CD4-positive, alpha-beta T cell (primary cell): ENCODE results near the gene MARCKS. TPM values are rescaled to one million over a fixed set of nuclear protein-coding genes. Genes with fewer than 3 reads are reported as not detected.

ENCODE experiments used
- ATAC-seq: fragments of 200-7000 bp; cut with Tn5 transposase; one replicate; pipeline ENCODE4 v1.10.0; 2022; ENCODE audit warnings: mild to moderate bottlenecking; ENCODE audit not compliant: poor library complexity
- CTCF ChIA-PET: fragments of 350-600 bp; sonication (Branson Sonifier 250); formaldehyde crosslinking; loops from one replicate; lab custom pipeline; 2021; ENCODE audit warnings: antibody characterized with exemption, inconsistent platforms; lab: Charles Lee
- POLR2A ChIA-PET: fragments of 350-600 bp; sonication (Branson Sonifier 250); formaldehyde crosslinking; loops from one replicate; lab custom pipeline; 2021; ENCODE audit warnings: antibody characterized with exemption, inconsistent platforms; lab: Charles Lee
- DNase-seq, 14 experiments: peaks; one replicate each; pipeline ENCODE4 v3.0.0-alpha.2; 2013 to 2020; ENCODE audit warnings: mixed read lengths in 2 of 14
- H3K27ac ChIP-seq, 2 donors: one replicate each; pipeline versions ENCODE4 v1.5.1 to v1.7.0; 2013; ENCODE audit warnings: low read length in 2 of 2, low read depth in 1 of 2, mild to moderate bottlenecking in 1 of 2
- H3K27me3 ChIP-seq, 2 experiments: 1 replicate in 1 of 2; 2 replicates in 1 of 2; pipeline versions ENCODE4 v1.6.1 to v1.7.0; 2013; ENCODE audit warnings: low read length in 2 of 2, control low read depth in 1 of 2, mild to moderate bottlenecking in 1 of 2, moderate library complexity in 1 of 2; ENCODE audit not compliant: insufficient read depth in 2 of 2, control insufficient read depth in 1 of 2
- H3K36me3 ChIP-seq: one replicate; pipeline ENCODE4 v1.6.1; 2013; ENCODE audit warnings: low read length, control low read depth; ENCODE audit not compliant: insufficient read depth
- H3K4me1 ChIP-seq: one replicate; pipeline ENCODE4 v1.6.1; 2013; ENCODE audit warnings: low read length, control low read depth; ENCODE audit not compliant: insufficient read depth
- H3K4me3 ChIP-seq: one replicate; pipeline ENCODE4 v1.5.1; 2013; ENCODE audit warnings: mild to moderate bottlenecking, low read length, moderate library complexity
- H3K9me3 ChIP-seq, 2 experiments: 1 replicate in 1 of 2; 2 replicates in 1 of 2; pipeline versions ENCODE4 v1.6.1 to v1.7.0; 2013; ENCODE audit warnings: low read length in 2 of 2, mild to moderate bottlenecking in 2 of 2, control low read depth in 1 of 2, moderate library complexity in 1 of 2; ENCODE audit not compliant: control insufficient read depth in 1 of 2, insufficient read depth in 1 of 2
- H3K27ac Mint-ChIP-seq: one replicate; pipeline ENCODE4 v1.8.0; 2020; ENCODE audit warnings: mixed read lengths
- H3K27me3 Mint-ChIP-seq: one replicate; pipeline ENCODE4 v1.8.0; 2021; ENCODE audit warnings: mixed read lengths
- H3K36me3 Mint-ChIP-seq: one replicate; pipeline ENCODE4 v1.8.0; 2021; ENCODE audit warnings: low read depth, mixed read lengths
- H3K4me1 Mint-ChIP-seq: one replicate; pipeline ENCODE4 v1.8.0; 2021; ENCODE audit warnings: low read depth, mixed read lengths
- H3K4me3 Mint-ChIP-seq: one replicate; pipeline ENCODE4 v1.8.0; 2020; ENCODE audit warnings: mild to moderate bottlenecking, mixed read lengths
- H3K9me3 Mint-ChIP-seq: one replicate; pipeline ENCODE4 v1.8.0; 2020; ENCODE audit warnings: mixed read lengths
- intact Hi-C, 2 experiments: fragments of 100-400 bp; cut with DNase I in 1 of 2; cut with micrococcal nuclease in 1 of 2; formaldehyde crosslinking; loops; one replicate each; pipeline versions ENCODE4 v1.15.1 to v1.9.0; 2023 to 2025; cut with DNase I, micrococcal nuclease
- total RNA-seq, 174 experiments: library from RNA in 2 of 174; stranded (reverse) in 2 of 174; gene quantifications; one replicate each; pipeline ENCODE4 v1.2.3 and lab custom pipeline; 2021 to 2026
- TF ChIP-seq, protein P1 (sequence below): fragments of 200-600 bp; IDR thresholded peaks from one replicate; pipeline ENCODE4 v1.8.0; 2022; ENCODE audit warnings: antibody characterized with exemption, mild to moderate bottlenecking

The MARCKS gene
- total RNA-seq, 2 experiments from 2014 or later: 0.63 to 0.70 TPM

- no peak for ATAC-seq
- peaks cover 7% of the 10 kb centered on the region for H3K27me3 Mint-ChIP-seq
- intact Hi-C loops: no loop called here
- H3K27ac Mint-ChIP-seq: no peak overlapping the region
- H3K9me3 Mint-ChIP-seq: no peaks in the 10 kb centered on the region
- H3K36me3 Mint-ChIP-seq: no peaks in the 10 kb centered on the region
- DNase-seq: no peak
- Histone ChIP-seq H3K9me3 (no peaks in the 10 kb centered on the region), H3K27me3 (no peaks in the 10 kb centered on the region), H3K4me1 (no peaks in the 10 kb centered on the region), H3K27ac (no peak overlapping the region), H3K36me3 (no peaks in the 10 kb centered on the region), H3K4me3 (no peak overlapping the region)
- ChIA-PET CTCF (no interaction called here), POLR2A (no interaction called here)
- H3K4me3 Mint-ChIP-seq: no peak overlapping the region
- TF ChIP-seq, protein P1, sequence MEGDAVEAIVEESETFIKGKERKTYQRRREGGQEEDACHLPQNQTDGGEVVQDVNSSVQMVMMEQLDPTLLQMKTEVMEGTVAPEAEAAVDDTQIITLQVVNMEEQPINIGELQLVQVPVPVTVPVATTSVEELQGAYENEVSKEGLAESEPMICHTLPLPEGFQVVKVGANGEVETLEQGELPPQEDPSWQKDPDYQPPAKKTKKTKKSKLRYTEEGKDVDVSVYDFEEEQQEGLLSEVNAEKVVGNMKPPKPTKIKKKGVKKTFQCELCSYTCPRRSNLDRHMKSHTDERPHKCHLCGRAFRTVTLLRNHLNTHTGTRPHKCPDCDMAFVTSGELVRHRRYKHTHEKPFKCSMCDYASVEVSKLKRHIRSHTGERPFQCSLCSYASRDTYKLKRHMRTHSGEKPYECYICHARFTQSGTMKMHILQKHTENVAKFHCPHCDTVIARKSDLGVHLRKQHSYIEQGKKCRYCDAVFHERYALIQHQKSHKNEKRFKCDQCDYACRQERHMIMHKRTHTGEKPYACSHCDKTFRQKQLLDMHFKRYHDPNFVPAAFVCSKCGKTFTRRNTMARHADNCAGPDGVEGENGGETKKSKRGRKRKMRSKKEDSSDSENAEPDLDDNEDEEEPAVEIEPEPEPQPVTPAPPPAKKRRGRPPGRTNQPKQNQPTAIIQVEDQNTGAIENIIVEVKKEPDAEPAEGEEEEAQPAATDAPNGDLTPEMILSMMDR: no peak
- H3K4me1 Mint-ChIP-seq: no peaks in the 10 kb centered on the region
Observed at GRCh38 chr6:113821445-113821844, 35.7 kb upstream of the MARCKS start.

DNA sequence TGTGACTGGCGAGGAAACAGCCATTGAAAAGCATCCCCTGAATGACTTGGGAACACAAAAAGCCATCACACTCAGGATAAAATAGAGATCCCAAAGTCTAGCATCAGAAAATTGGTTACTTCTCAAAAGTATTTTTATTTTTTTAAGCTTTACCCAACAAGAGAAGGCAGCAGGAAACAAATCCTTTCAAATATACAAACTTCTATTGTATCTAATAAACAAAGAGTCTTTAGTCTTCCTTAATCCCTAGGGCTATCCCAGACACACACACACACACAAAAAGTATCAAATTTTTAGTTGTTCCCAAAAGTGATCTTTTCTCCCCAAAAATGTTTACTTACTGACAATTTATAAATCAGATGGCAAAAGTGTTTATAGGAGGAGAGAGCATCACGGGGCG lies 33.2 kb upstream of the MARCKS start:
- DNase-seq (no peak), ATAC-seq (no peak)
- Histone ChIP-seq H3K36me3 (no peaks in the 10 kb centered on the region), H3K4me3 (no peak overlapping the region), H3K4me1 (no peaks in the 10 kb centered on the region), H3K27ac (no peak overlapping the region), H3K27me3 (peaks cover 0 to 3% of the 10 kb centered on the region in 2 experiments), H3K9me3 (no peaks in the 10 kb centered on the region)
- intact Hi-C loops: no loop called here
- TF ChIP-seq, protein P1: no peak
- Mint-ChIP-seq H3K36me3 (no peaks in the 10 kb centered on the region), H3K4me3 (no peak overlapping the region), H3K9me3 (no peaks in the 10 kb centered on the region), H3K27ac (no peak overlapping the region), H3K4me1 (no peaks in the 10 kb centered on the region), H3K27me3 (peaks cover 20% of the 10 kb centered on the region)
- ChIA-PET CTCF (no interaction called here), POLR2A (no interaction called here)

DNA sequence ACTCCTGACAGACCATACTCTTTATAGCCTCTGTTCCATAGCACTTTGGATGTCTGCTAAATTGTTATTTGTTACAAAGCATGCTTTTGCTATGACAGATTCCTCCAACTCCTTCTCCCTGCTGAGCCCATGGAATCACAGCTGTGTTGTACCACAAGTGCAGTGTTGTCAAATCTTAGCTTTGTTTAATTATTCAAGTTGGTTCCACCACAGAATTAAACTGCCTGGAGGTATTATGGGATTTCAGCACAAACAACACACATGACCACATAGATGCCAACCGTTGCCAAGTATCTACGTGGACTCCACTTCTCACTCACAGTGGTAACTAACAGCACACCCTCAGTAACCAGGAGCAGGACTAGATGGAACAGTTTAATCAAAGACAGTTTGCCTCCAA lies 32.7 kb upstream of the MARCKS start:
- Mint-ChIP-seq H3K4me3 (no peak overlapping the region), H3K27me3 (peaks cover 25% of the 10 kb centered on the region), H3K4me1 (no peaks in the 10 kb centered on the region), H3K27ac (no peak overlapping the region), H3K36me3 (no peaks in the 10 kb centered on the region), H3K9me3 (no peaks in the 10 kb centered on the region)
- CTCF ChIA-PET: no interaction called here
- POLR2A ChIA-PET: no interaction called here
- Histone ChIP-seq H3K27me3 (peaks cover 0 to 7% of the 10 kb centered on the region in 2 experiments), H3K4me1 (no peaks in the 10 kb centered on the region), H3K4me3 (no peak overlapping the region), H3K9me3 (no peaks in the 10 kb centered on the region), H3K36me3 (no peaks in the 10 kb centered on the region), H3K27ac (no peak overlapping the region)
- TF ChIP-seq, protein P1: no peak
- DNase-seq (no peak), ATAC-seq (no peak)
- intact Hi-C loops: no loop called here
